Nephron progenitor cell (in vitro differentiated cells): Measurements from ENCODE around the gene DLK1.

Source experiments
- DNase-seq: peaks from one replicate; pipeline ENCODE4 v3.0.0; 2021
- H3K27ac Mint-ChIP-seq: 2 replicates; pipeline ENCODE4 v1.8.0; 2021; ENCODE audit warnings: mild to moderate bottlenecking, moderate library complexity, mixed read lengths
- H3K27me3 Mint-ChIP-seq: 2 replicates; pipeline ENCODE4 v1.8.0; 2021; ENCODE audit warnings: mild to moderate bottlenecking, low read depth, mixed read lengths; ENCODE audit not compliant: poor library complexity
- H3K36me3 Mint-ChIP-seq: 2 replicates; pipeline ENCODE4 v1.8.0; 2021; ENCODE audit warnings: low read depth, mixed read lengths
- H3K4me1 Mint-ChIP-seq: 2 replicates; pipeline ENCODE4 v1.8.0; 2021; ENCODE audit warnings: mixed read lengths
- H3K4me3 Mint-ChIP-seq: 2 replicates; pipeline ENCODE4 v1.8.0; 2021; ENCODE audit warnings: mild to moderate bottlenecking, moderate library complexity, mixed read lengths
- H3K9me3 Mint-ChIP-seq: 2 replicates; pipeline ENCODE4 v1.8.0; 2021; ENCODE audit warnings: mild to moderate bottlenecking, moderate library complexity, mixed read lengths
- TF ChIP-seq, protein P1 (sequence below): fragments of 200-600 bp; sonication (generic); IDR thresholded peaks from 2 replicates; pipeline ENCODE4 v1.5.0; 2021; ENCODE audit warnings: antibody characterized with exemption

The DLK1 gene

DNA sequence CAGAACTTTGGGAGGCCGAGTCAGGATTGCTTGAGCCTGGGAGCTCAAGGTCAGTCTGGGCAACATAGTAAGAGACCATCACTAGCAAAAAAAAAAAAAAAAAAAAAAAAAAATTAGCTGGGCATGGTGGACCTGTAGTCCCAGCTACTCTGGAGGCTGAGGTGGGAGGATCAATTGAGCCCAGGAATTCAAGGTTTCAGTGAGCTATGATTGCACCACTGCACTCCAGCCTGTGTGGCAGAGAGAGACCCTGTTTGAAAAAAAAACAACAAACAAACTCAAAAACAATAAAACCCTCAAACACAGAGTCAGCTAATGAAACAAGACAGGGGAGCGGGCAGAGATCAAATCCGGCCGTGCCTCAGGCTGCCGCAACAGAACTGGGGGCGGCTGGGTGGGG lies 41.7 kb upstream of the DLK1 start:
- no peak for DNase-seq
- TF ChIP-seq, protein P1, sequence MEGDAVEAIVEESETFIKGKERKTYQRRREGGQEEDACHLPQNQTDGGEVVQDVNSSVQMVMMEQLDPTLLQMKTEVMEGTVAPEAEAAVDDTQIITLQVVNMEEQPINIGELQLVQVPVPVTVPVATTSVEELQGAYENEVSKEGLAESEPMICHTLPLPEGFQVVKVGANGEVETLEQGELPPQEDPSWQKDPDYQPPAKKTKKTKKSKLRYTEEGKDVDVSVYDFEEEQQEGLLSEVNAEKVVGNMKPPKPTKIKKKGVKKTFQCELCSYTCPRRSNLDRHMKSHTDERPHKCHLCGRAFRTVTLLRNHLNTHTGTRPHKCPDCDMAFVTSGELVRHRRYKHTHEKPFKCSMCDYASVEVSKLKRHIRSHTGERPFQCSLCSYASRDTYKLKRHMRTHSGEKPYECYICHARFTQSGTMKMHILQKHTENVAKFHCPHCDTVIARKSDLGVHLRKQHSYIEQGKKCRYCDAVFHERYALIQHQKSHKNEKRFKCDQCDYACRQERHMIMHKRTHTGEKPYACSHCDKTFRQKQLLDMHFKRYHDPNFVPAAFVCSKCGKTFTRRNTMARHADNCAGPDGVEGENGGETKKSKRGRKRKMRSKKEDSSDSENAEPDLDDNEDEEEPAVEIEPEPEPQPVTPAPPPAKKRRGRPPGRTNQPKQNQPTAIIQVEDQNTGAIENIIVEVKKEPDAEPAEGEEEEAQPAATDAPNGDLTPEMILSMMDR = no peak
- Mint-ChIP-seq H3K4me1 (peaks cover 59% of the 10 kb centered on the region), H3K36me3 (no peaks in the 10 kb centered on the region), H3K4me3 (no peak overlapping the region), H3K27ac (peak overlapping the region; percentile 77), H3K9me3 (no peaks in the 10 kb centered on the region), H3K27me3 (peaks cover 10% of the 10 kb centered on the region)

DNA sequence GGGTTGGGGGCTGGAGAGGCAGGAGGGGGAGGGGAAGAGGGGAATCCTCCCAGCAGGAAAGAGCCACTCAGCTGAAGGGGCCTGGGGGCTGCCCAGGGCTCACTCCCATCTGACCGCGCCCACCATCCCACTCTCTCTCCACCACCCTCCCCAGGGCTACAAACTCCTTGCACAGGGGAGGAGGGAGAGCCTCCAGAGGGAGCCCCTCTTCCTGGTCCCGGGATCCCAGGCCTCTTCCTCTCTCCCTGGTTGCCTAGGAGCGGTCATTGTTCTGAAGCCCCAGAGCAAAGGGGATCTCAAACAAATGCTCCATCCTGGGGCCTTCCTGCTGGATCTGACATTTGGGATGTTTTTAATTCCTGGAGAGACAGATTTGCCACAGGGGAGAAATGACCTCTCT lies 39.8 kb upstream of the DLK1 start:
- H3K4me1 Mint-ChIP-seq = peaks cover 65% of the 10 kb centered on the region
- H3K27me3 Mint-ChIP-seq = peaks cover 15% of the 10 kb centered on the region
- no peak for DNase-seq
- no peak overlapping the region for H3K27ac Mint-ChIP-seq
- no peaks in the 10 kb centered on the region for H3K36me3 Mint-ChIP-seq
- H3K4me3 Mint-ChIP-seq = no peak overlapping the region
- H3K9me3 Mint-ChIP-seq = no peaks in the 10 kb centered on the region
- TF ChIP-seq, protein P1 = no peak

DNA sequence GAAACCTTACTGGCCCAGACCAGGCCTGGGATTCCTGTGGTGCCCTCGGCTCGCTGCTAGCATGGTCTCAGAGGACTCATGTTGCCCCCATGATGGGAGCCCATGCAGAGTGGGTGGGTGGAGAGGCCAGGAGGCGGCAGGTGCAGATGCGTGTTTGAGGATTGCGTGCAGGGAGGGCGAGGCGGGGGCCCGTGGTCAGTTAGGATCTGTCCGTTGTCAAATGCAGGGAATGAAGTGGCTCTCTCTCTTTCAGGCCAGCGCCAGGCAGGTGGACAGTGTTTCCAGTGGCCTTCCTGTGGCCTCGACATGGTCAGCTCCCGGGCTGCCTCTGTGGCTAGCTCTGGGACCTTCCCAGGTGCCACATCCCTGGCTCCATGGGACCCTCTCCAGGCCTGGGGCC lies 39.3 kb upstream of the DLK1 start:
- DNase-seq = no peak
- H3K27me3 Mint-ChIP-seq = peaks cover 15% of the 10 kb centered on the region
- H3K4me1 Mint-ChIP-seq = peaks cover 71% of the 10 kb centered on the region
- no peak overlapping the region for H3K27ac Mint-ChIP-seq
- H3K9me3 Mint-ChIP-seq = no peaks in the 10 kb centered on the region
- TF ChIP-seq, protein P1 = no peak
- H3K36me3 Mint-ChIP-seq = no peaks in the 10 kb centered on the region
- no peak overlapping the region for H3K4me3 Mint-ChIP-seq

DNA sequence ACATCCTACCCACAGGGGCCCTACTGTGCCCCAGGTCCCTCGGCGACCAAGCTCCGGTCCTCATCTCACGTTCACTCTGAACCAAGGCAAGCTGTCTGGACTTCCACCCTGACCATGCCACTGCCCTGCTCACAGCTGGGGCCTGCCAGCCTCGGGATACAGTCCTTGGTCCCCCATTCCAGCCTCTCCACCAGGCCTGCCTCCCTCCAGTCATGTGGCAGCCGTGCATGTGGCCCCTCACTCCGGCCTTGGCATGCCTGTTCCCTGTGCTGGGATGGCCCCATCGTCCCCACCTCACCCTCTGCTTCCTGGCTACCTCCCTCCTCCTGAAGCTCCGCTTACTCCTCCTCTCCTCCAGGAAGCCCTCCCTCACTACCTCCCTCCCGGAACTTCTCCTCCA lies 38.6 kb upstream of the DLK1 start:
- H3K4me3 Mint-ChIP-seq = no peak overlapping the region
- DNase-seq = no peak
- no peaks in the 10 kb centered on the region for H3K36me3 Mint-ChIP-seq
- no peaks in the 10 kb centered on the region for H3K9me3 Mint-ChIP-seq
- peak overlapping the region; percentile 54 for H3K27ac Mint-ChIP-seq
- H3K4me1 Mint-ChIP-seq = peaks cover 77% of the 10 kb centered on the region
- TF ChIP-seq, protein P1 = no peak
- peaks cover 18% of the 10 kb centered on the region for H3K27me3 Mint-ChIP-seq

DNA sequence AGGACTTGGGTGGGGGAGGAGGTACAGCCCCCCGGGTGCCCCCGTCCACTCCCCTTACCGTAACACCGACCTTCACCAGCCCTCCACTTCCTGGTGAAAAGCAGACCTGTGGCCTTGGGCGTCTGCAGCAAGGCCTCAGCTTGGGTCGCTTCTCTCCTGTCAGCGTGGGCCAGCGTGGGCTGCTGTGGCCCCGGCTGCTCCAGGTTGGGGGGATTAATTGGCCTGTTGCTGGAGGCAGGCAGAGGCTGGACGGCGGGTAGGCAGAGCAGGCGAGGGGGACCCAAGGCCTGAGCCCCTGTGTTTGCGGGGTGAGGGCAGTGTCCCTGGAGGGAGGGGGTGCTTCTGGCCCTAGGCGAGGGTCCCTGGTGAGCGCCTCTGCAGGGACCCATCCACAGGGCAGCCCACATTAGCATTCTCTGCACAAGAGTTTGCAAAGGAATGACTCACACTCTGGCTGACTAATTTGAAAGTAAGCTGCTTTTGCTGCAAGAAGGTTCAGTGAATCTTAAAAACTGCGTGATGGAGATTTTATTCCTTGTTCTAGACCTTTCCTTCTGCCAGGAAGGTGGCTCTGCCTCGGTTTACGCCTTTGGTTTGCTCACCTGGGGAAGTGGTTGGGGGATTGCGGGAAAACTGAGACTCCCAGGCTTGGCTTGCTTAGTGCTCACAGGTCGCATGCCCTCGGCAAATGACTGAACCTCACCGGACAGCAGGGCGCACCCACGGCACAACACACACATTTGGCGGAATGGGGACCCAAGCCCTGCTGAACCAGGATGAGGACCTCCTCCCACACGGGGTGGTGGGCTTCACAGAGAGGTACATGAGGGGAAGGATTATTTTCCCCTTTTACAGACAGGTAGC lies 37.9 kb upstream of the DLK1 start:
- Mint-ChIP-seq H3K9me3 (no peaks in the 10 kb centered on the region), H3K36me3 (no peaks in the 10 kb centered on the region), H3K4me1 (peaks cover 81% of the 10 kb centered on the region), H3K27me3 (peaks cover 20% of the 10 kb centered on the region), H3K27ac (peak overlapping the region; percentile 25), H3K4me3 (no peak overlapping the region)
- no peak for DNase-seq
- TF ChIP-seq, protein P1 = no peak

DNA sequence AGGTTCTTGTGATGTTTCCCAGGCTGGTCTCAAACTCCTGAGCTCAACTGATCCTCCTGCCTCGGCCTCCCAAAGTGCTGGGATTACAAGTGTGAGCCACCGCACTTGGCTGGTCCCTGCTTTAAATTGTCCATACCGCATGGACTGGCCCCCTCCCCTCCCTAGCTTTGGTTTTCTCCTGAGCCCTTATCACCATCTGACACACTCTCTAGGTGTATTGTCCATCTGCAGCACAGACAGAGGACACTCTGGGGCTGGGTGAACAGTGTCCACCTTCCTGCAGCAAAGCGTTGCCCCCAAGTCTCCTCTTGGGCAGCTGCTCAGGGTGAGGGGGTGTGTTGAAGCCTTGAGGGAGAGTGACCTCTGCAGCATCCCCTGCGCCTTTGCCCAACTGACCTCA lies 36.0 kb upstream of the DLK1 start:
- H3K27me3 Mint-ChIP-seq = peaks cover 20% of the 10 kb centered on the region
- H3K36me3 Mint-ChIP-seq = no peaks in the 10 kb centered on the region
- no peak overlapping the region for H3K27ac Mint-ChIP-seq
- TF ChIP-seq, protein P1 = no peak
- DNase-seq = no peak
- H3K9me3 Mint-ChIP-seq = no peaks in the 10 kb centered on the region
- H3K4me1 Mint-ChIP-seq = peaks cover 85% of the 10 kb centered on the region
- no peak overlapping the region for H3K4me3 Mint-ChIP-seq
